ENCODE measurements around the gene VPS33B.
"Not testable (repeated sequence)": the region's sequence is repeated elsewhere in the genome, so short reads cannot be mapped to it uniquely, and the experiment has no call there.

Gene VPS33B

GRCh38 chr15:91031796-91032195, 9.4 kb upstream of the VPS33B start:
- DNase-seq (ENCODE audit: low read depth): no peak

GRCh38 chr15:91027677-91028076, 5.3 kb upstream of the VPS33B start:
- no peak for DNase-seq (ENCODE audit: low read depth)

GRCh38 chr15:91023720-91024119, 1.3 kb upstream of the VPS33B start:
- no peak for DNase-seq (ENCODE audit: low read depth)

DNA sequence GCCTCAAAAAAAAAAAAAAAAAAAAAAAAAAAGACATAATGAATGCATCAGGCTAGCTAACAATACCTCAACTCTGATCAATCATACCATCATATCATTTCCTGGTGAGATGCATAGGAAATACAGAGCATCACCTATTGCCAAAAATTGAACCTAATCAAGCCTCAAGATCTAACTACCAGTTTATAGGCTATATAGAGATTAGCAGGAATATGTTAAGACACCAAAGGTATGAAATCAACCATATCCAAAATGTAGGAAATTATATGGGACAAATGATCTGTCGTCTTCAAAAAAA, 387 bp upstream of the VPS33B start:
- DNase-seq (ENCODE audit: low read depth): no peak

- DNase-seq (ENCODE audit: low read depth): no peak
These were observed 799 bp downstream of the VPS33B start for GRCh38 chr15:91021516-91022074.

DNA sequence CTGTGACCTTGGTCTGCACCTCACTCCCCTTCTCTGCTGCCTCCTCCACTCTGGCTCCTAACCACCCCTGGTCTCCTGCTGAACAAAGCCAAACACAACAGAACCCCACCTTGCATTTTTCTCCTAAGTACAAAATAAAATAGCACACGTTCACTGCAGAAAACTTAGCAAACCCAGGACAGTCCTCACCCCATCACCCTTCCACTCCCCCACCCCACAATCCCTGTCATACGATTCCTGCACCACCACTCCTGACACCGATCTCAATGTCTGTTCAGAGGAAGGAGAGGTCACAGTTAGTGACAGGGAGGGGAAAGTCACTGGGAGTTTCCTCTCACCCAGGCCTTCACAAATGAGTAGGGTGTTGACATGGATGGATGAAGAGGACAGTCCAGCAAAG, 4.2 kb downstream of the VPS33B start:
- no peak for DNase-seq (ENCODE audit: low read depth)

GRCh38 chr15:91017716-91018115, 4.7 kb downstream of the VPS33B start:
- DNase-seq (ENCODE audit: low read depth): no peak

DNA sequence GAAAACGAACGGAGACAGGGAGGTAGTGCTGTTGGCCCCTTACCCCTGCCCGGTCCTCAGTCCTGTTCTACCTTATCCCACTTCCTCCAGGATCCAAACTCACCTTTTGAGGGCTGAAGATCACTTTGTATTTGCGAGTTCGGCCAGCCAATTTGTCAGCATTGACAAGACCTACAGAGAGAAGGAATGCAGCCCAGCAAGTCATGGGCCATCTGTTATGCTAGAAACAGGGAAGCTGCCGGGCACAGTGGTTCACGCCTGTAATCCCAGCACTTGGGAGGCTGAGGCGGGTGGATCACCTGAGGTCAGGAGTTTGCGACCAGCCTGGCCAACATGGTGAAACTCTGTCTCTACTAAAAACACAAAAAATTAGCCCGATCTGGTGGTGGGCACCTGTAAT, 8.7 kb downstream of the VPS33B start:
- not testable (repeated sequence) for DNase-seq (ENCODE audit: low read depth)

DNA sequence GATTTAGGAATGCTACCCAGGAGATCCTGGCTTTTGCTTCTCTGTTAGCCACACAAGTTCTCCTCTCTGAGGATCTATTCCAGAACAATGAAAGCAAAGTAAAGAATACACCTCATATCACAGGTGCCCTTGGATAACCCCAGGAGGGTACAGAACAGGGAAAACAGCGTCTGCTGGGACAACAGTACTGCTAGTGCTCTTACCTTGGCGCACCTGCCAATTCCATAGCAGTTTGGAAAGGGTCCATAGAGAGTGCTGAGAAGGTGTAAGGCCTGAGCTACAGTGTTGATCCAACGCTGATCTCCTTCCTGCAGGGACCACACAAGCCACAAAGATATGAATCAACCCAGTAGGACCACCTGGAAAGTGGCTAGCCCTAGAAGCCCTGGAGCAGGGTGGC, 15.1 kb downstream of the VPS33B start:
- no peak for DNase-seq (ENCODE audit: low read depth)

DNA sequence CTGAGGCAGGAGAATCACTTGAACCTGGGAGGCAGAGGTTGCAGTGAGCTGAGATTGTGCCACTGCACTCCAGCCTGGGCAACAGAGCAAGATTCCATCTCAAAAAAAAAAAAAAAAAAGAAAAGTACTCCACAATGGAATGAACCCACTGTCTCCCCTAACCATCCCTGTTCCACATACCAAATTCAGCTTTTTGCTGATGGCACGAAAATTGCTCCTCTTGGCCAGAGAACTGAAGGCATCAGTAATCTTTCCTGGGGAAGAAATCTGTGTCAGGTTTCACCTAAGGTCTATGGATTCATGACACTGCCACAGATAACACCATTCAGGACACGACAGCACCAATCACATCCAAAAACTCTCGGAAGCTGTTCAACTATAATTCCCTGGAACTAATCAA, 21.2 kb downstream of the VPS33B start:
- DNase-seq (ENCODE audit: low read depth): no peak

GRCh38 chr15:90998737-90999136, 23.7 kb downstream of the VPS33B start:
- no peak for DNase-seq (ENCODE audit: low read depth)

GRCh38 chr15:90994417-90995311, 27.7 kb downstream of the VPS33B start, which contains the start of gene PRC1:
TSS of gene PRC1 (minus strand) at chr15:90994535. CDS start at chr15:90994417, 118 bp downstream.
- DNase-seq (ENCODE audit: low read depth): peak; percentile 91

DNA sequence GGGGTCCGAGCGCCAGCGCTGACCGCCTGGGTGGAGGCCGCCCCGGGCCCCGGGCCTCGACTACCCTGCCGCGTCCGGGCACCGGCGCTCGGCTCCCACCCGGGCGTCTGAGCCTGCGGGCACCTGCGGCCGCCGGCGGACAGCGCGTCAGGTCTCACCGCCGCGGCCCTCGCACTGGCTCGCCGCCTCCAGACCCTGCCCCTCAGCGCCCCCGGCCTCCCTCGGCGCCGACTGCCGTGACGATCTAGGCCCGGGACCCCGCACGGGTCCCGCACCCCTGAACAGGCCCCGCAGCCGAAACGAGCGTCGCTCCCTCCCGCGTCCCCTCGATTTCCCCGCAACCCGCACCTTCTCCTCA, 28.4 kb downstream of the VPS33B start:
- no peak for DNase-seq (ENCODE audit: low read depth)

GRCh38 chr15:90991587-90992285, 30.7 kb downstream of the VPS33B start:
- DNase-seq (ENCODE audit: low read depth): no peak

- no peak for DNase-seq (ENCODE audit: low read depth)
These were observed 31.9 kb downstream of the VPS33B start for GRCh38 chr15:90990446-90990845.

- DNase-seq (ENCODE audit: low read depth): no peak
These were observed 33.2 kb downstream of the VPS33B start for GRCh38 chr15:90989040-90989768.

GRCh38 chr15:90988296-90988695, 34.1 kb downstream of the VPS33B start:
- DNase-seq (ENCODE audit: low read depth): no peak

- no peak for DNase-seq (ENCODE audit: low read depth)
These were observed 34.7 kb downstream of the VPS33B start for GRCh38 chr15:90987561-90988141.

DNA sequence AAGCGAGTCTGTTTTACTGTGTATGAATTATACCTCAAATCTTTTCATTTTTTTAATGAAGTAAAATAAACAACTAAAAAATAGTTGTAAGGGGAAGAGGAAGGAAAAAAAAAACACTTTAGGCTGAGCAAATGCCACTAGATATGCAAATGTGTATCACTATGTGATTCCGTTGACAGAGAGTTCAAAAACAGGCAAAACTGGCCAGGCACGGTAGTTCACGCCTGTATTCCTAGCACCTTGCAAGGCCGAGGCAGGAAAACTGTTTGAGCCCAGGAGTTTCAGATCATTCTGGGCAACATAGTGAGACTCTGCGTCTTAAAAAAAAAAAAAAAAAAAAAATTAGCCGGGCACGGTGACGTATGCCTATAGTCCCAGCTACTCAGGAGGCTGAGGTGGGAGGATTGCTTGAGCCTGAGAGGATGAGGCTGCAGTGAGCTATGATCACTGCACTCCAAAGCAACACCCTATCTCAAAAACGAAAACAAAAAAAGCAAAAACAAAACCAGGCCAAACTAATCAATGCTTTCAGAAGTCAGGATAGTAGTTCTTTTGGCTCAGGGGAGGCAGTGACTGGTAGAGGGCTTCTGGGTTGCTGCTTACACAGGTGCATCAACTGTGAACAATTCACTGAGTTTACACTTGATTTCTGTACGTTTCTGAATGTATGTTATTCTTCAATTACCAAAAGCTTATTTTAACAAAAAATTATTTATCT, 35.4 kb downstream of the VPS33B start:
- DNase-seq (ENCODE audit: low read depth): no peak

DNA sequence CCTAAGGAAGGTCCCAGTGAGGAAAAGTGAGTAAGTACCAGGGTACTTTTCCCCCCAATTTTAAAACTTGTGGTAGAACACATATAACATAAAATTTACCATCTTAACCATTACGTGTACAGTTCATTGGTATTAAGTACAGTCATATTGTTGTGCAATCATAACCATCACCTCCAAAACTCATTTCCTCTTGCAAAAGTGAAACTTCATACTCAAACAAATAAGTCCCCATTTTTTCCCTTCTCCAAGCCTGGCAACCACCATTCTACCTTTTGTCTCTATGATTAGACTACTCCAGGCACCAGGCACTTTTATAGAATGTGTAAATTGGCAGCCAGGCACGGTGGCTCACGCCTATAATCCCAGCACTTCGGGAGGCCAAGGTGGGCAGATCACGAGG, 40.3 kb downstream of the VPS33B start:
- DNase-seq (ENCODE audit: low read depth): no peak

DNA sequence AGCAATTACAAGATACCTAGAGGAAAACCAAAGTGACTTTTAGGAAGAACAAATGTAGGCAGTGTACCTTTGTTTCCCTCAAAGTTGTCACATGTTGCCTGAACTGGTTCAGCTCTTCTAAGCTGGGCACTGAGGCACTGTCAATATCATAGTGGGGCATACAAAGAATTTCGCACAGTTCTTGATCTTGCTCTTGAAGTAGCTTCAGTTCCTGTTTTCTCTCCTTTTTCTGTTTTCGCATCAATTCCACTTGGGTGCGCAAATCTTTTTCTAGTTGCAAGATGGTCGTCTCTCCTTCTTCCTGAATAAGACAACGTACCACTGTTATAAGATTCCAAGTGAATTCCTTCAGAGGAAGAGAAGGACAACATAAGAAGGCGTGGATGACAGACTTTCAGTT, 40.7 kb downstream of the VPS33B start:
- no peak for DNase-seq (ENCODE audit: low read depth)

- DNase-seq (ENCODE audit: low read depth): no peak
These were observed 42.8 kb downstream of the VPS33B start for GRCh38 chr15:90979582-90979981.

All from GM04504 (cell line).